RWPE2 (cell line): ENCODE measurements around the gene MAN2B1.

Experiments used
- ATAC-seq: fragments of 200-7000 bp; cut with Tn5 transposase; 3 replicates; pipeline ENCODE4 v1.9.1; 2021; ENCODE audit warnings: low read depth
- DNase-seq: peaks from one replicate; pipeline ENCODE4 v3.0.0-alpha.2; 2020; ENCODE audit warnings: low spot score
- H3K27ac ChIP-seq: fragments of 450-650 bp; 2 replicates; pipeline ENCODE4 v1.5.1; 2017; ENCODE audit warnings: mild to moderate bottlenecking; ENCODE audit not compliant: poor library complexity, severe bottlenecking
- H3K27me3 ChIP-seq: fragments of 250-450 bp; sonication (Bioruptor Pico); 2 replicates; pipeline ENCODE4 v1.5.1; 2021; ENCODE audit warnings: mild to moderate bottlenecking, moderate library complexity; ENCODE audit not compliant: insufficient read depth, poor library complexity, severe bottlenecking
- H3K36me3 ChIP-seq: fragments of 250-450 bp; sonication (Bioruptor Pico); 2 replicates; pipeline ENCODE4 v1.5.1; 2020; ENCODE audit warnings: low read depth, mild to moderate bottlenecking, moderate library complexity
- H3K4me1 ChIP-seq: fragments of 250-450 bp; sonication (Bioruptor Pico); 2 replicates; pipeline ENCODE4 v1.5.1; 2021; ENCODE audit warnings: mild to moderate bottlenecking, moderate library complexity; ENCODE audit not compliant: insufficient read depth, poor library complexity, severe bottlenecking
- H3K4me3 ChIP-seq: fragments of 250-450 bp; sonication (Bioruptor Pico); 2 replicates; pipeline ENCODE4 v1.5.1; 2021; ENCODE audit warnings: mild to moderate bottlenecking, moderate library complexity; ENCODE audit not compliant: severe bottlenecking
- H3K9me3 ChIP-seq: fragments of 250-450 bp; sonication (Bioruptor Pico); 2 replicates; pipeline ENCODE4 v1.5.1; 2021; ENCODE audit warnings: mild to moderate bottlenecking, moderate library complexity; ENCODE audit not compliant: severe bottlenecking
- TF ChIP-seq, protein P1 (sequence below): fragments of 450-650 bp; IDR thresholded peaks from one replicate; pipeline ENCODE4 v1.5.1; 2017; ENCODE audit warnings: mild to moderate bottlenecking, moderate library complexity; ENCODE audit not compliant: poor library complexity, severe bottlenecking

MAN2B1 gene

DNA sequence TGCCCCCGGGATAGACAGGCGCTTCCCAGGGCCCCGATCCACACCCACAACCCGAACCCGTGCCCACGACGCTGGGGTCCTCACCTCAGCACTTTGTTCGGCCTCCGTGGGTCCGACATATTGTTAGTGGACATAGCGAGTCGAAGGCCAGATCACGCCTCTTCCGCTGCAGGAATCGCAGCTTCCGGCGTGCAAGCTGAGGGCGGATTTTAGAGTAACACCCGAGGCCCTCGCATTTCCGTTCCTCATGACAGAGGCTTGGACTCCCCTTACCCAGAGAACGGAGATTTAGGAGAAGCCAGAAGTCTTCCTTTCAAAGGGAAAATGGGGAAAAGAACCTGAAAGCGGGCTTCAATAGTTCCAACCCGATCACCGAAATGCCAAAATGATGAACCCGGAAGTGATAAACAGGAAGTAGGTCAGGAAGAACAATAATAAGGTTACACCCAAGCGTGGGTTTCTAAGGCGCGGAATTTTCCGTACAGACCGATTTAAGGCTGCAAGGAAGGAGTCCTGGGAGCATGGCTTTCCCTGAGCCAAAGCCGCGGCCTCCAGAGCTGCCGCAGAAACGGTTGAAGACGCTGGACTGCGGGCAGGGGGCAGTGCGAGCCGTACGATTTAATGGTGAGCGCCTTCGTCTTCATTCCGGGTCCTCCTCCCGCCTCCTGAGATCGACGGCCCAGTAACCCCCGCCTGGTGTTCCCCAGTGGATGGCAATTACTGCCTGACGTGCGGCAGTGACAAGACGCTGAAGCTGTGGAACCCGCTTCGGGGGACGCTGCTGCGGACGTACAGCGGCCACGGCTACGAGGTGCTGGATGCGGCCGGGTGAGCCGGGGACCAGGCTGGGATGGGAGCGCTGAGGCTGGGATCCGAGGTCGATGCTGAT is 3.0 kb upstream of the MAN2B1 start:
- H3K27me3 ChIP-seq, result no peaks in the 10 kb centered on the region
- H3K9me3 ChIP-seq, result no peaks in the 10 kb centered on the region
- peak overlapping the region; percentile 82 for H3K4me3 ChIP-seq
- TF ChIP-seq, protein P1, sequence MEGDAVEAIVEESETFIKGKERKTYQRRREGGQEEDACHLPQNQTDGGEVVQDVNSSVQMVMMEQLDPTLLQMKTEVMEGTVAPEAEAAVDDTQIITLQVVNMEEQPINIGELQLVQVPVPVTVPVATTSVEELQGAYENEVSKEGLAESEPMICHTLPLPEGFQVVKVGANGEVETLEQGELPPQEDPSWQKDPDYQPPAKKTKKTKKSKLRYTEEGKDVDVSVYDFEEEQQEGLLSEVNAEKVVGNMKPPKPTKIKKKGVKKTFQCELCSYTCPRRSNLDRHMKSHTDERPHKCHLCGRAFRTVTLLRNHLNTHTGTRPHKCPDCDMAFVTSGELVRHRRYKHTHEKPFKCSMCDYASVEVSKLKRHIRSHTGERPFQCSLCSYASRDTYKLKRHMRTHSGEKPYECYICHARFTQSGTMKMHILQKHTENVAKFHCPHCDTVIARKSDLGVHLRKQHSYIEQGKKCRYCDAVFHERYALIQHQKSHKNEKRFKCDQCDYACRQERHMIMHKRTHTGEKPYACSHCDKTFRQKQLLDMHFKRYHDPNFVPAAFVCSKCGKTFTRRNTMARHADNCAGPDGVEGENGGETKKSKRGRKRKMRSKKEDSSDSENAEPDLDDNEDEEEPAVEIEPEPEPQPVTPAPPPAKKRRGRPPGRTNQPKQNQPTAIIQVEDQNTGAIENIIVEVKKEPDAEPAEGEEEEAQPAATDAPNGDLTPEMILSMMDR, result no peak
- H3K4me1 ChIP-seq, result no peaks in the 10 kb centered on the region
- ATAC-seq (peak; percentile 22), DNase-seq (no peak)
- H3K36me3 ChIP-seq, result peaks cover 28% of the 10 kb centered on the region
- peak overlapping the region; percentile 76 for H3K27ac ChIP-seq

DNA sequence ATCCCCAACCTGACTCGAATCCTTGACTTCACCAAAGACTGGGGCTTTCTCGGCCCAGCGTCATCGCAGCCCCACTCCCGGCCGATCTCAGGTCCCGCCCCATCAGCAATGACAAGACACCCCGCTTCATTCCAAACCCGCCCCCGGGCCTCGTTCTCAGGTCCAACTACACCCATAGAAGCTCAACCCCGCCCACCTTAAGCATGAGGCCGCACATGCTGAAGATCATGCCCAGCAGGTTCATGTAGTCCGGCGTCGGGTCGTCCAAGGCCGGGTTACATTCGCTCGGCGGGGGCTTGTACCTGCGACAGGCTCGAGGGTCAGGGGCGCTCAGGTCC is 2.4 kb upstream of the MAN2B1 start:
- DNase-seq (no peak), ATAC-seq (peak; percentile 17)
- H3K4me1 ChIP-seq, result no peaks in the 10 kb centered on the region
- H3K36me3 ChIP-seq, result peaks cover 26% of the 10 kb centered on the region
- H3K27me3 ChIP-seq, result no peaks in the 10 kb centered on the region
- peak overlapping the region; percentile 76 for H3K27ac ChIP-seq
- TF ChIP-seq, protein P1, result no peak
- peak overlapping the region; percentile 82 for H3K4me3 ChIP-seq
- H3K9me3 ChIP-seq, result no peaks in the 10 kb centered on the region

- peaks cover 25% of the 10 kb centered on the region for H3K36me3 ChIP-seq
- no peaks in the 10 kb centered on the region for H3K27me3 ChIP-seq
- ATAC-seq (no peak), DNase-seq (no peak)
- peak overlapping the region; percentile 76 for H3K27ac ChIP-seq
- H3K4me3 ChIP-seq, result peak overlapping the region; percentile 82
- H3K4me1 ChIP-seq, result no peaks in the 10 kb centered on the region
- no peaks in the 10 kb centered on the region for H3K9me3 ChIP-seq
- TF ChIP-seq, protein P1, result no peak
Observed at GRCh38 chr19:12668346-12668745, 1.8 kb upstream of the MAN2B1 start.

- Histone ChIP-seq H3K36me3 (peaks cover 29% of the 10 kb centered on the region), H3K27me3 (no peaks in the 10 kb centered on the region), H3K9me3 (no peaks in the 10 kb centered on the region), H3K4me3 (no peak overlapping the region), H3K27ac (no peak overlapping the region), H3K4me1 (no peaks in the 10 kb centered on the region)
- ATAC-seq (no peak), DNase-seq (no peak)
- TF ChIP-seq, protein P1, result no peak
Observed at GRCh38 chr19:12667731-12668302, 1.3 kb upstream of the MAN2B1 start.

- ATAC-seq (no peak; the same call in 2 of the 3 replicates), DNase-seq (no peak)
- Histone ChIP-seq H3K4me1 (no peaks in the 10 kb centered on the region), H3K9me3 (no peaks in the 10 kb centered on the region), H3K4me3 (peak overlapping the region; percentile 77), H3K27ac (no peak overlapping the region), H3K36me3 (peaks cover 25% of the 10 kb centered on the region), H3K27me3 (no peaks in the 10 kb centered on the region)
- TF ChIP-seq, protein P1, result no peak
Observed at GRCh38 chr19:12665671-12666264, 774 bp downstream of the MAN2B1 start.
